Endothelial cell of umbilical vein (primary cell): Measurements from ENCODE around the gene NXPE1. TPM values are rescaled to one million over a fixed set of nuclear protein-coding genes. Genes with fewer than 3 reads are reported as not detected.

Experiments
- BruUV-seq: library from RNA; stranded (reverse); fragments of 400-500 nt; replicated peaks from 2 replicates; lab custom pipeline; 2021; lab: Mats Ljungman, UMichigan
- CTCF ChIA-PET: fragments of 300-600, 350-600 bp; sonication (Branson Sonifier 250); formaldehyde crosslinking; loops from one replicate; lab custom pipeline; 2021; ENCODE audit warnings: antibody characterized with exemption, inconsistent platforms; lab: Charles Lee
- POLR2A ChIA-PET: fragments of 300-600, 350-600 bp; sonication (Branson Sonifier 250); formaldehyde crosslinking; loops from one replicate; lab custom pipeline; 2021; ENCODE audit warnings: antibody characterized with exemption, inconsistent platforms; lab: Charles Lee
- DNase-seq: peaks from one replicate; pipeline ENCODE4 v3.0.0-alpha.2; 2011; ENCODE audit warnings: low read depth, low spot score
- FAIRE-seq: peaks from 2 replicates; lab custom pipeline; 2011; peaks lifted over from hg19 to GRCh38; lab: Jason Lieb, UNC
- H2AFZ ChIP-seq: 2 replicates; pipeline ENCODE4 v1.6.0; 2012; ENCODE audit warnings: low read depth, low read length, control low read depth, inconsistent platforms
- H3K27ac ChIP-seq: 2 replicates; pipeline ENCODE4 v1.5.1; 2011; ENCODE audit warnings: low read depth, mild to moderate bottlenecking, control low read depth, low read length, moderate library complexity; ENCODE audit not compliant: insufficient read depth
- H3K27me3 ChIP-seq, 2 experiments: 2 replicates each; pipeline versions ENCODE4 v1.6.0 to v1.6.1; 2011; ENCODE audit warnings: low read length in 2 of 2, mixed read lengths in 1 of 2; ENCODE audit not compliant: control insufficient read depth in 2 of 2, insufficient read depth in 2 of 2
- H3K36me3 ChIP-seq, 2 experiments: 2 replicates in 1 of 2; 3 replicates in 1 of 2; pipeline ENCODE4 v1.5.1; 2011; ENCODE audit warnings: low read length in 2 of 2, mild to moderate bottlenecking in 1 of 2, moderate library complexity in 1 of 2; ENCODE audit not compliant: control insufficient read depth in 2 of 2, insufficient read depth in 2 of 2; ENCODE audit errors: extremely low read depth in 1 of 2
- H3K4me1 ChIP-seq: 3 replicates; pipeline ENCODE4 v1.5.1; 2011; ENCODE audit warnings: mild to moderate bottlenecking, low read length; ENCODE audit not compliant: control insufficient read depth, insufficient read depth; ENCODE audit errors: extremely low read depth
- H3K4me2 ChIP-seq: 2 replicates; pipeline ENCODE4 v1.6.1; 2011; ENCODE audit warnings: low read length, control low read depth, mixed read lengths; ENCODE audit not compliant: insufficient read depth
- H3K4me3 ChIP-seq, 3 experiments: fragments of 200-600 bp in 1 of 3; sonication (generic), shearing (Covaris generic) in 1 of 3; replicated peaks in 1 of 3; 2 replicates each; pipeline ENCODE4 v1.5.1; 2011 to 2016; ENCODE audit warnings: control low read depth in 3 of 3, low read length in 3 of 3, mild to moderate bottlenecking in 2 of 3, inconsistent platforms in 1 of 3, low read depth in 1 of 3, moderate library complexity in 1 of 3; ENCODE audit not compliant: insufficient read depth in 1 of 3
- H3K79me2 ChIP-seq: 2 replicates; pipeline ENCODE4 v1.6.0; 2012; ENCODE audit warnings: low read length, inconsistent platforms; ENCODE audit not compliant: control insufficient read depth, insufficient read depth
- H3K9ac ChIP-seq: replicated peaks from 2 replicates; pipeline ENCODE3; 2011; ENCODE audit warnings: low read length, control low read depth; ENCODE audit not compliant: insufficient read depth; ENCODE audit errors: extremely low read depth
- H3K9me1 ChIP-seq: replicated peaks from 3 replicates; pipeline ENCODE4 v1.6.0; 2011; ENCODE audit warnings: mild to moderate bottlenecking, low read length; ENCODE audit not compliant: control insufficient read depth, insufficient read depth; ENCODE audit errors: extremely low read depth
- H3K9me3 ChIP-seq: replicated peaks from 2 replicates; pipeline ENCODE4 v1.5.1; 2012; ENCODE audit warnings: low read length, inconsistent platforms; ENCODE audit not compliant: control insufficient read depth, insufficient read depth
- H4K20me1 ChIP-seq: replicated peaks from 2 replicates; pipeline ENCODE3; 2011; ENCODE audit warnings: mild to moderate bottlenecking, low read length; ENCODE audit not compliant: control insufficient read depth, insufficient read depth; ENCODE audit errors: extremely low read depth
- EZH2 ChIP-seq: IDR thresholded peaks from 2 replicates; pipeline ENCODE4 v1.6.1; 2012; ENCODE audit warnings: borderline replicate concordance, low read depth, mild to moderate bottlenecking, moderate library complexity, low read length, inconsistent platforms; ENCODE audit not compliant: severe bottlenecking
- FOS ChIP-seq: IDR thresholded peaks from 2 replicates; pipeline ENCODE4 v1.6.1; 2011; ENCODE audit warnings: mild to moderate bottlenecking, low read length, moderate library complexity, borderline replicate concordance; ENCODE audit not compliant: insufficient read depth
- GATA2 ChIP-seq: IDR thresholded peaks from 2 replicates; pipeline ENCODE4 v1.7.0; 2011; ENCODE audit warnings: low read depth, mild to moderate bottlenecking, moderate library complexity, mixed read lengths, low read length; ENCODE audit not compliant: insufficient read length, insufficient read depth
- JUN ChIP-seq: IDR thresholded peaks from 2 replicates; pipeline ENCODE4 v1.6.1; 2011; ENCODE audit warnings: borderline replicate concordance, low read depth; ENCODE audit not compliant: insufficient read length, insufficient read depth
- MYC ChIP-seq: IDR thresholded peaks from one replicate; pipeline ENCODE4 v1.6.1; 2011; ENCODE audit warnings: mild to moderate bottlenecking, low read depth, low read length
- POLR2A ChIP-seq: IDR thresholded peaks from 2 replicates; pipeline ENCODE4 v1.6.1; 2012; ENCODE audit warnings: low read depth, mild to moderate bottlenecking, control low read depth, low read length
- POLR2AphosphoS5 ChIP-seq: IDR thresholded peaks from 2 replicates; pipeline ENCODE4 v1.6.1; 2012; ENCODE audit warnings: low read depth, mild to moderate bottlenecking, control low read depth, low read length, moderate library complexity; ENCODE audit not compliant: insufficient read depth
- dilution Hi-C: fragments of 300-500 bp; cut with MboI; formaldehyde crosslinking; loops from one replicate; pipeline ENCODE4 v1.15.0; 2019; ENCODE audit warnings: low sequenced_read_pairs; ENCODE audit not compliant: extremely low pct_ligation_motif_present
- intact Hi-C: fragments of 100-400 bp; cut with micrococcal nuclease; formaldehyde crosslinking; loops from one replicate; pipeline ENCODE4 v1.10.0; 2022
- polyA plus RNA-seq, 4 experiments: library from polyadenylated mRNA; depleted of rRNA in 3 of 4; stranded (reverse) in 3 of 4; unstranded in 1 of 4; fragments of >200 nt; gene quantifications; 2 replicates each; pipeline versions ENCODE4 v1.2.1 to v1.2.3, GENCODE V29; 2011 to 2012; ENCODE audit warnings: missing spikeins in 1 of 4
- total RNA-seq: library from RNA; stranded (reverse); gene quantifications from 2 replicates; pipeline ENCODE4 v1.2.3, GENCODE V29; 2021
- TF ChIP-seq, protein P1 (sequence below): IDR thresholded peaks from 2 replicates; pipeline ENCODE4 v1.6.1; 2011; ENCODE audit not compliant: insufficient read depth, insufficient read length
- TF ChIP-seq, protein P2 (sequence below), 2 donors: IDR thresholded peaks; 1 replicate in 1 of 2; 2 replicates in 1 of 2; pipeline ENCODE4 v1.5.1; 2011; ENCODE audit warnings: low read length in 2 of 2, mild to moderate bottlenecking in 2 of 2, moderate library complexity in 2 of 2, control low read depth in 1 of 2, inconsistent platforms in 1 of 2, low read depth in 1 of 2; ENCODE audit not compliant: insufficient read depth in 1 of 2; ENCODE audit errors: extremely low read depth in 1 of 2

Gene NXPE1
- total and polyA plus RNA-seq, 2 donors (not counting 3 experiments of a cell fraction or from before 2014, with no cell fraction given) = not detected

DNA sequence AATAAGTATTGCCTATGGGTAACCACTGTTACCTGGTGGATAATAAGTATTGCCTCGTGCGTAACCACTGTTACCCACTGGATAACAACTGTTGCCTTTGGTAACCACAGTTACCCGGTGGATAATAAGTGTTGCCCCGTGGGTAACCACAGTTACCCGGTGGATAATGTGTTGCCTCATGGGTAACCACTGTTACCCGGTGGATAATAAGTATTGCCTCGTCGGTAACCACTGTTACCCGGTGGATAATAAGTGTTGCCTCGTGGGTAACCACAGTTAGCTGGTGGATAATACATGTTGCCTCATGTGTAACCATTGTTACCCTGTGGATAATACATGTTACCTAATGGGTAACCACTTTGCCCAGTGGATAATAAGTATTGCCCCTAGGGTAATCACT is 45.7 kb upstream of the NXPE1 start:
- Histone ChIP-seq H3K27me3 (no peaks in the 10 kb centered on the region), H3K36me3 (no peaks in the 10 kb centered on the region), H3K4me1 (no peaks in the 10 kb centered on the region), H3K9me1 (no peaks in the 10 kb centered on the region), H3K4me3 (no peak overlapping the region), H3K9ac (no peak overlapping the region), H3K9me3 (no peaks in the 10 kb centered on the region), H3K27ac (no peak overlapping the region), H3K79me2 (no peaks in the 10 kb centered on the region), H3K4me2 (no peak overlapping the region), H4K20me1 (no peaks in the 10 kb centered on the region), H2AFZ (no peak overlapping the region)
- CTCF ChIA-PET = no interaction called here
- DNase-seq (no peak), FAIRE-seq (no peak)
- dilution Hi-C loops = no loop called here
- POLR2A ChIA-PET = no interaction called here
- TF ChIP-seq POLR2A (no peak), EZH2 (no peak), POLR2AphosphoS5 (no peak), MYC (no peak), GATA2 (no peak), FOS (no peak), JUN (no peak)
- TF ChIP-seq, protein P1, sequence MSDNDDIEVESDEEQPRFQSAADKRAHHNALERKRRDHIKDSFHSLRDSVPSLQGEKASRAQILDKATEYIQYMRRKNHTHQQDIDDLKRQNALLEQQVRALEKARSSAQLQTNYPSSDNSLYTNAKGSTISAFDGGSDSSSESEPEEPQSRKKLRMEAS = no peak
- TF ChIP-seq, protein P2, sequence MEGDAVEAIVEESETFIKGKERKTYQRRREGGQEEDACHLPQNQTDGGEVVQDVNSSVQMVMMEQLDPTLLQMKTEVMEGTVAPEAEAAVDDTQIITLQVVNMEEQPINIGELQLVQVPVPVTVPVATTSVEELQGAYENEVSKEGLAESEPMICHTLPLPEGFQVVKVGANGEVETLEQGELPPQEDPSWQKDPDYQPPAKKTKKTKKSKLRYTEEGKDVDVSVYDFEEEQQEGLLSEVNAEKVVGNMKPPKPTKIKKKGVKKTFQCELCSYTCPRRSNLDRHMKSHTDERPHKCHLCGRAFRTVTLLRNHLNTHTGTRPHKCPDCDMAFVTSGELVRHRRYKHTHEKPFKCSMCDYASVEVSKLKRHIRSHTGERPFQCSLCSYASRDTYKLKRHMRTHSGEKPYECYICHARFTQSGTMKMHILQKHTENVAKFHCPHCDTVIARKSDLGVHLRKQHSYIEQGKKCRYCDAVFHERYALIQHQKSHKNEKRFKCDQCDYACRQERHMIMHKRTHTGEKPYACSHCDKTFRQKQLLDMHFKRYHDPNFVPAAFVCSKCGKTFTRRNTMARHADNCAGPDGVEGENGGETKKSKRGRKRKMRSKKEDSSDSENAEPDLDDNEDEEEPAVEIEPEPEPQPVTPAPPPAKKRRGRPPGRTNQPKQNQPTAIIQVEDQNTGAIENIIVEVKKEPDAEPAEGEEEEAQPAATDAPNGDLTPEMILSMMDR (IDR thresholded peaks at IDR 0.05; ENCODE audit: extremely low read depth in 1 of 2, insufficient read depth in 1 of 2, low read depth in 1 of 2, low read length in 2 of 2) = no peak
- intact Hi-C loops = no loop called here
- BruUV-seq = no TSS peak
